GM20000 (cell line): ENCODE measurements around the gene CDH13.

ENCODE experiments used
- DNase-seq: peaks from one replicate; pipeline ENCODE4 v3.0.0; 2012; ENCODE audit warnings: low spot score
- CTCF ChIP-seq: IDR thresholded peaks from 2 replicates; pipeline ENCODE4 v1.5.1; 2012; ENCODE audit warnings: mild to moderate bottlenecking, control low read depth; ENCODE audit errors: extremely low read depth, missing control alignments

CDH13 gene

GRCh38 chr16:83615141-83615952, 988.6 kb downstream of the CDH13 start:
- TF ChIP-seq CTCF, result no peak
- no peak for DNase-seq

- no peak for DNase-seq
These were observed 989.2 kb downstream of the CDH13 start for GRCh38 chr16:83615953-83616350.

GRCh38 chr16:83619381-83620150, 992.8 kb downstream of the CDH13 start:
- DNase-seq, result no peak
- TF ChIP-seq CTCF, result no peak

More at GRCh38 chr16:83615953-83616350, 989.2 kb downstream of the CDH13 start:
- TF ChIP-seq CTCF, result no peak

GRCh38 chr16:83622010-83622409, 995.2 kb downstream of the CDH13 start:
- no peak for DNase-seq
- TF ChIP-seq CTCF, result no peak

- TF ChIP-seq CTCF, result no peak
- no peak for DNase-seq
These were observed 996.4 kb downstream of the CDH13 start for GRCh38 chr16:83623091-83623730.

- no peak for TF ChIP-seq CTCF
- no peak for DNase-seq
These were observed 997.1 kb downstream of the CDH13 start for GRCh38 chr16:83623892-83624291.

- DNase-seq, result no peak
- TF ChIP-seq CTCF, result no peak
These were observed 997.8 kb downstream of the CDH13 start for GRCh38 chr16:83624429-83625120.
